Tibial artery (tissue), 4 donors: Measurements from ENCODE around the gene VPS26B.

Source experiments
- DNase-seq, 2 donors: peaks; one replicate each; pipeline ENCODE4 v3.0.0-alpha.2; 2019
- H3K27ac ChIP-seq, 2 donors: fragments of 200-600 bp; sonication (generic) in 1 of 2; 1 replicate in 1 of 2; 2 replicates in 1 of 2; pipeline ENCODE4 v1.5.1; 2018 to 2019; ENCODE audit warnings: mild to moderate bottlenecking in 1 of 2
- H3K27me3 ChIP-seq, 2 donors: fragments of 200-600 bp; sonication (generic) in 1 of 2; one replicate each; pipeline versions ENCODE4 v1.5.1 to v1.6.0; 2016 to 2019
- H3K36me3 ChIP-seq, 3 donors: fragments of 200-600 bp; sonication (generic) in 2 of 3; one replicate each; pipeline ENCODE4 v1.5.1; 2016 to 2019; ENCODE audit warnings: mild to moderate bottlenecking in 2 of 3
- H3K4me1 ChIP-seq, 4 donors: fragments of 200-600 bp; sonication (generic) in 2 of 4; 1 replicate in 3 of 4; 2 replicates in 1 of 4; pipeline ENCODE4 v1.5.1; 2016 to 2019
- H3K4me3 ChIP-seq, 2 donors: fragments of 200-600 bp; sonication (generic) in 1 of 2; 1 replicate in 1 of 2; 2 replicates in 1 of 2; pipeline ENCODE4 v1.5.1; 2018 to 2019; ENCODE audit warnings: mild to moderate bottlenecking in 2 of 2
- H3K9me3 ChIP-seq, 3 donors: fragments of 200-600 bp; sonication (generic) in 1 of 3; one replicate each; pipeline ENCODE4 v1.5.1; 2016 to 2019
- CTCF ChIP-seq, 2 experiments: fragments of 200-600 bp in 1 of 2; fragments of 450-650 bp in 1 of 2; IDR thresholded peaks; one replicate each; pipeline ENCODE4 v1.5.1; 2017 to 2019; ENCODE audit warnings: antibody characterized with exemption in 2 of 2, mild to moderate bottlenecking in 1 of 2, moderate library complexity in 1 of 2
- intact Hi-C: fragments of 100-400 bp; cut with DNase I; formaldehyde crosslinking; loops from one replicate; pipeline ENCODE4 v1.15.0; 2023; ENCODE audit warnings: low total_unique reads

The VPS26B gene

GRCh38 chr11:134292661-134293060, 68.2 kb downstream of the VPS26B start:
- Histone ChIP-seq H3K4me1 (no peaks in the 10 kb centered on the region), H3K9me3 (no peaks in the 10 kb centered on the region), H3K36me3 (no peaks in the 10 kb centered on the region), H3K4me3 (no peak overlapping the region), H3K27me3 (peaks cover 0 to 6% of the 10 kb centered on the region in 2 donors), H3K27ac (no peak overlapping the region)
- no peak for TF ChIP-seq CTCF (IDR thresholded peaks at IDR 0.05)
- no peak for DNase-seq
- intact Hi-C loops: no loop called here

- H3K4me3 ChIP-seq: no peak overlapping the region
- H3K27me3 ChIP-seq: peaks cover 0 to 6% of the 10 kb centered on the region in 2 donors
- no peaks in the 10 kb centered on the region for H3K36me3 ChIP-seq
- H3K4me1 ChIP-seq: no peaks in the 10 kb centered on the region
- no peak overlapping the region for H3K27ac ChIP-seq
- no peaks in the 10 kb centered on the region for H3K9me3 ChIP-seq
- intact Hi-C loops: no loop called here
- DNase-seq: no peak
- TF ChIP-seq CTCF (IDR thresholded peaks at IDR 0.05): no peak
Measured at GRCh38 chr11:134293119-134294113, 68.9 kb downstream of the VPS26B start.

GRCh38 chr11:134294664-134295063, 70.2 kb downstream of the VPS26B start:
- no peak overlapping the region for H3K27ac ChIP-seq
- H3K4me3 ChIP-seq: no peak overlapping the region
- intact Hi-C loops: no loop called here
- no peaks in the 10 kb centered on the region for H3K9me3 ChIP-seq
- no peak for TF ChIP-seq CTCF (IDR thresholded peaks at IDR 0.05)
- DNase-seq: no peak
- peaks cover 0 to 6% of the 10 kb centered on the region in 2 donors for H3K27me3 ChIP-seq
- no peaks in the 10 kb centered on the region for H3K4me1 ChIP-seq
- no peaks in the 10 kb centered on the region for H3K36me3 ChIP-seq
